Measurements from ENCODE around the gene KCP.
A peak's percentile ranks its signal among the peaks of the same experiment; 100 is the strongest.

KCP gene

DNA sequence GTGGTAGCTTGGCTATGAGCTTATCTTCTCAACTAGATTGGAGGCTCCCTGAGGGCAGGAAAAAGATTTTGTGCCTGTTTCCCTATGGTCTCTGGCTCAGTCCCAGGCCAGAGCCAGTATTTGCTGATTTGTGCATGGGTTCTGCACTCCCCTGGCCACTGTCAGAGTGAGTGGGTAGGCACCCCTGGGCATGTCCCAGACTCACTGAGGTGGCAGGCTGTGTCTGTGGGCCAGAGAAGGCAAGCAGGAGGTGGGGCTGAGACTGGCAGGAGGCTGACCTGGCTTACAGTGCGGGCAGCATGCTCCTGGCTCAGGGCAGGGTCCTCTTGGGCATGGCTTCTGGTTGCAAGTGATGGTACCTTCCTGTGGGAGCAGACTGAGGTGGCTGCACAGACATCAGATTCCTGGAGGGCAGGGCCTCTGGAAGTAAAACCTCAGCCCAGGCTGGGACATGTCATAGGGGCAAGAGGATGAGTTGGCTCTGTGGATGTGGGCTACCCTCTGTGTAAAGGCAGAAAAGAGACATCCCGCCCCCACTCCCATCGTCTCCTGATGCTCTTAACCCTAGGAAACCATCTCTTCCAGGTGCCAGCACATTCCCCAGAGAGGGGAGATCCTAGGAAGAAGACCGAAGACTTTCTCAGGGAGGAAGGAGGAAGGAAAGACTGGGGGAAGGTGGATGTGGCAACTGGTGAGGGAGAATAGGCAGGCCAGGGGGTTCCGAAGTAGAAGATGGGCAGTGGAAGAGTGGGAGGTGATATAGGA, 4.3 kb downstream of the KCP start:
- ChIA-PET CTCF (no interaction called here), POLR2A (ENCODE audit: low non-redundant PET) (no interaction called here)
- H3K27ac ChIP-seq, result no peak overlapping the region
- no peak for DNase-seq (ENCODE audit: low spot score)
- TF ChIP-seq, protein P1, sequence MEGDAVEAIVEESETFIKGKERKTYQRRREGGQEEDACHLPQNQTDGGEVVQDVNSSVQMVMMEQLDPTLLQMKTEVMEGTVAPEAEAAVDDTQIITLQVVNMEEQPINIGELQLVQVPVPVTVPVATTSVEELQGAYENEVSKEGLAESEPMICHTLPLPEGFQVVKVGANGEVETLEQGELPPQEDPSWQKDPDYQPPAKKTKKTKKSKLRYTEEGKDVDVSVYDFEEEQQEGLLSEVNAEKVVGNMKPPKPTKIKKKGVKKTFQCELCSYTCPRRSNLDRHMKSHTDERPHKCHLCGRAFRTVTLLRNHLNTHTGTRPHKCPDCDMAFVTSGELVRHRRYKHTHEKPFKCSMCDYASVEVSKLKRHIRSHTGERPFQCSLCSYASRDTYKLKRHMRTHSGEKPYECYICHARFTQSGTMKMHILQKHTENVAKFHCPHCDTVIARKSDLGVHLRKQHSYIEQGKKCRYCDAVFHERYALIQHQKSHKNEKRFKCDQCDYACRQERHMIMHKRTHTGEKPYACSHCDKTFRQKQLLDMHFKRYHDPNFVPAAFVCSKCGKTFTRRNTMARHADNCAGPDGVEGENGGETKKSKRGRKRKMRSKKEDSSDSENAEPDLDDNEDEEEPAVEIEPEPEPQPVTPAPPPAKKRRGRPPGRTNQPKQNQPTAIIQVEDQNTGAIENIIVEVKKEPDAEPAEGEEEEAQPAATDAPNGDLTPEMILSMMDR (conservative IDR thresholded peaks at IDR 0.05; ENCODE audit: low read depth), result no peak

DNA sequence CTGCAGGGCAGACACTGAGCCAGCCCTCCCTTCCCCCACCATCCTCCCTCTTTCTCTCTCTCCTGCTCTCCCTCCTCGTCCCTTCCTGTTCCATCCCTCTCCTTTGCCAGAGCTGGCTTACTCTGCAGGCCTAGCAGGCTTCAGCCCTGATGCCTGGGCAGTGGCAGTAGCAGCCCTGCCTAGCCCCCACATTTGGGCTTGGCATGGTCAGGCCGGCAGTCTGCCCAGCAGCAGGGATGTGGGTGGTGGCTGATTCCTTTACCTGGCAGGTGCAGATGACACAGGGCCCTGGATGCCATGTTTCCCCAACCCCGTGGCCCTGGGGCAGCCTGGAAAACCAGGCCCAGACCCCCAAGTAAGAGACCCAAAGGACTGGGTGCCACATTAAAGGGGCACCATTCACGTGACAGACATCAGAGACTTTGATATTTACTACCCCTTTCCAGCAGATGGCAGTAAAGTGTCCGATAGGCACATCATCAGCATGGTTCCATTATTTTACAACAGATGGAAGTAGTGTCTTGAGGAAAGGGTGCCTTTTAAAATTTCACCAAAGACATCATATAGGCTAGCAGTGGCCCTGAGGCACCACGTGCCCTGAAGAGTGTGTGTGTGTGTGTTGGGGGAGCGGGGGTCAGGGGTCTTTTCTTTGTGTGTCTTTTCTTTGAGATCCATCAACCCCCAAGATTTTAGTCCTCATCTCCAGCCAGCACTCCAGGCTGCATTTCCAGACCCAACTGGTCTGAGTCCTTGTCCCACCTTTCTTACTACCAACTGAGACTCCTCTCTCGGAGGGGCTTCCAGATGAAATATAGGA, 5.9 kb downstream of the KCP start:
- TF ChIP-seq, protein P1 (conservative IDR thresholded peaks at IDR 0.05; ENCODE audit: low read depth), result peak; percentile 68
- no peak overlapping the region for H3K27ac ChIP-seq
- ChIA-PET POLR2A (ENCODE audit: low non-redundant PET) (no interaction called here), CTCF (no interaction called here)
- DNase-seq (ENCODE audit: low spot score), result no peak

GRCh38 chr7:128903621-128904361, 6.7 kb downstream of the KCP start:
- POLR2A ChIA-PET (ENCODE audit: low non-redundant PET), result no interaction called here
- DNase-seq (ENCODE audit: low spot score), result no peak
- CTCF ChIA-PET, result interaction anchor here (0.5 kb wide), 1 partner anchor 1247 kb away, joined by 3 read pairs; no protein-coding TSS in a partner anchor
- H3K27ac ChIP-seq, result no peak overlapping the region
- TF ChIP-seq, protein P1 (conservative IDR thresholded peaks at IDR 0.05; ENCODE audit: low read depth), result no peak

DNA sequence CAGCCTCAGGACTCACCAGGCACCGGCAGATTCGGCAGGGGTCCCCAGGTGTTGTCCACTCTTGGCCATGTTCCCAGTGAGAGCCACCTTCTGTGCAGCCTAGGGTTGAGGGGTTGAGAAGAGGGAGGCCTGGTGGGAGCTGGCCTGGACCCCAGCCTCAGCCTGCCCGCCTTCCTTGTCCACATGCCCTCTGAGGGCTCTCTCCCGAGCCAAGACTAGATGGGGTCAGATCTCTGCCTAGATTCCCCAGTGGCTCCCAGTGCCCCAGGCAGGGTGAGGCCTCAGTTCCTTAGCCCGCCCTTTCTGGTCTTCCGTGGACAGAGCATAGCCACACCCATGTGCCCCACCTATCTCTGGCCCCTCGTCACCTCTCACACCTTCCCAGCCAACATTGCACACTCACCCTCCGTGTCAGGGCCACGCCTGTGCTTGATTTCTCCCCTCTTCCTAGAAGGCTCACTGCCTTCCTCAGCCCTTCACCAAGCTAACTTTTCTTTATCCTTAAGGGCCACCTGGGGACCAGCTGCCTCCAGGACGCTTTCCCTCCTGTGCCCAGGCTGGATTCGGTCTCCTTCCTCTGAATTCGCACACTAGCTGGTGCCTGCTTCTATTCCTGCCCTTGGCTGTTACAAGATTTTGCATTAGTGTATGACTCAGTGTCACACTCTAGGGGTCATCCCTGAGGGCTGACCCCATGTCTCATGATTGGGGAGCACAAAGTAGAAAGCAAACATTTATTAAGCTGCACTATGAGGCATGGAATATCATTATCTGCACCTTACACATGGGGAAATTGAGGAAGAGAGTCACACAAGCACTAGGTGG, 7.5 kb downstream of the KCP start:
- ChIA-PET CTCF (interaction anchor here (0.5 kb wide), 1 partner anchor 1248 kb away, joined by 3 read pairs; no protein-coding TSS in a partner anchor), POLR2A (ENCODE audit: low non-redundant PET) (no interaction called here)
- H3K27ac ChIP-seq, result 0 out of 2 replicates have a peak overlapping the region, but pooled peaks have one; percentile 2
- TF ChIP-seq, protein P1 (conservative IDR thresholded peaks at IDR 0.05; ENCODE audit: low read depth), result no peak
- no peak for DNase-seq (ENCODE audit: low spot score)

- POLR2A ChIA-PET (ENCODE audit: low non-redundant PET), result no interaction called here
- TF ChIP-seq, protein P1 (conservative IDR thresholded peaks at IDR 0.05; ENCODE audit: low read depth), result no peak
- CTCF ChIA-PET, result no interaction called here
- DNase-seq (ENCODE audit: low spot score), result no peak
- H3K27ac ChIP-seq, result no peak overlapping the region
Observed at GRCh38 chr7:128900237-128900636, 10.3 kb downstream of the KCP start.
